ENCODE data around the gene KAT2A. TPM values are rescaled to one million over a fixed set of nuclear protein-coding genes. Genes with fewer than 3 reads are reported as not detected.

The KAT2A gene
- total and polyA plus RNA-seq, 9 of the 15 experiments (the other 6 are each of a cell fraction or from before 2014, with no cell fraction given), result 1.5 to 80.4 (median 31.9) TPM

DNA sequence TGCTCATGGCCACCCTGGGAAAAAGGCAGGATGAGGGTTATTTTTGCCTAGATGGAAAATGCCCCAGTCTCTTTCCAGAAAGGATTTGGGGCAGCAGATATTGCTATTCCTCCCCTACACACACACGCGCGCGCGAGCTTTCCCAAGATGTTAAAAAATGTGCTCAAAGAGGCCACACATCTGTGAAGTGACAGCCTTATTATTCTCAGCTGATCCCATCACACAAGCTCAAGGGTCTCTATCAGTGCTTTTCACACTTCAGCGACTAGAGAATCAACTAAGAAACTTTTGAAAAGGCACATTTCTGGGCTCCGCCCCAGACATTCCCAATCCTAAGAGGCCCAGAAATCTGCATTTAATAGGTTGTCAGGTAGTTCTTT, 39.4 kb upstream of the KAT2A start (continued):
- TF ChIP-seq, protein P1, sequence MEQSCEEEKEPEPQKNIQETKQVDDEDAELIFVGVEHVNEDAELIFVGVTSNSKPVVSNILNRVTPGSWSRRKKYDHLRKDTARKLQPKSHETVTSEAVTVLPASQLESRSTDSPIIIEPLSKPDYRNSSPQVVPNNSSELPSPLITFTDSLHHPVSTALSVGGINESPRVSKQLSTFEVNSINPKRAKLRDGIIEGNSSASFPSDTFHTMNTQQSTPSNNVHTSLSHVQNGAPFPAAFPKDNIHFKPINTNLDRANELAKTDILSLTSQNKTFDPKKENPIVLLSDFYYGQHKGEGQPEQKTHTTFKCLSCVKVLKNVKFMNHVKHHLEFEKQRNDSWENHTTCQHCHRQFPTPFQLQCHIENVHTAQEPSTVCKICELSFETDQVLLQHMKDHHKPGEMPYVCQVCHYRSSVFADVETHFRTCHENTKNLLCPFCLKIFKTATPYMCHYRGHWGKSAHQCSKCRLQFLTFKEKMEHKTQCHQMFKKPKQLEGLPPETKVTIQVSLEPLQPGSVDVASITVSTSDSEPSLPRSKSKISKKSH (CRISPR knock-in tag; IDR thresholded peaks at IDR 0.05), result no peak

DNA sequence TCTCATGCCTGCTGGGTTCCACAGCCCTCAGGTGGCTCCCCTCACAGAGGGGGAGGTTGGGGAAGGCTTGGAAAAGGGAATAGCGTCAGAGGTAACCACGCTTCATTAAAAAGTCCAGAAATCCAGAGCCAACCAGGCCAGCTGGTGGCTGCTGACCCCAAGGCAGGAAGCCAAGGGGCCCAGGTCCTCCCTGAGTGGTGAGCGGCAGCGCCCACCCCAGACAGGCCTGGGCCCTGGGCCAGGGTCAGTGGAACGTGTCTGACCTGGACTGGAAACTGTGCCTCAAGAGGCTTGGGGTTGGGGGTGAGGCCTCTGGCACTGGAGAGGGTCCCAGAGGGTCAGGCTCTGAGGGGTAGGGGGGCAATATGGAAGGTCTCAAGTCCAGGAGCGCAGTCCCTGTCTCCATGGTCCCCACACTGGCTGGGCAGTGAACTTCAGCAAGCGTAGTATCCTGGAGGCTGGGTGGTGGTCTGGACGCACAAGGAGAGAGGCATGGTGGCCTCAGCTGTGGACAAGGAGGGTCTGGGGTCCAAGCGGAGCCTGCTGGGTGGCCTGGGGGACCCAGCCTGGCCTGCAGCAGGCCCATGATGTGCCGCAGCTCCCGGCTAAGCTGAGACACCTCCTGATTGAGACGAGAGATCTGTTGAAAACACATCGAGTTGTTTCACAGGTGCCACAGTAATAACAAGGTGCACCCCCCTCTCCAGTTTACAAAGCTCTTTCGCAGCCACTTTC, 38.8 kb upstream of the KAT2A start:
- Histone ChIP-seq H3K4me1 (replicated peaks in 1 of 2; ENCODE audit: control insufficient read depth in 2 of 2, insufficient read depth in 2 of 2, low read length in 2 of 2) (peaks cover 7 to 32% of the 10 kb centered on the region in 2 experiments; a peak in 3 of 5 replicates), H4K20me1 (replicated peaks; ENCODE audit: control insufficient read depth, insufficient read depth, low read length) (no peaks in the 10 kb centered on the region; the same call in 1 of the 2 replicates), H3K27me3 (ENCODE audit: control insufficient read depth in 2 of 2, insufficient read depth in 2 of 2, low read length in 2 of 2) (no peaks in the 10 kb centered on the region), H3K27ac (ENCODE audit: extremely low read depth, low read depth, low read length) (no peak overlapping the region), H3K4me2 (ENCODE audit: insufficient read depth, low read length) (no peak overlapping the region), H3K9ac (ENCODE audit: insufficient read depth in 1 of 2, low read depth in 2 of 2, low read length in 2 of 2) (peak overlapping the region in 1 of 2 experiments; percentile 11; a peak in 2 of 4 replicates), H2AFZ (ENCODE audit: low read depth, low read length) (no peak overlapping the region), H3K79me2 (ENCODE audit: control insufficient read depth, insufficient read depth, low read length) (no peaks in the 10 kb centered on the region), H3K9me1 (ENCODE audit: control insufficient read depth, insufficient read depth, low read length) (peaks cover 4% of the 10 kb centered on the region), H3K36me3 (ENCODE audit: control insufficient read depth, insufficient read depth, low read length) (no peaks in the 10 kb centered on the region), H3K9me3 (replicated peaks; ENCODE audit: control insufficient read depth, insufficient read depth, low read depth, low read length) (no peaks in the 10 kb centered on the region), H3K4me3 (no peak overlapping the region)
- TF ChIP-seq, protein P2, sequence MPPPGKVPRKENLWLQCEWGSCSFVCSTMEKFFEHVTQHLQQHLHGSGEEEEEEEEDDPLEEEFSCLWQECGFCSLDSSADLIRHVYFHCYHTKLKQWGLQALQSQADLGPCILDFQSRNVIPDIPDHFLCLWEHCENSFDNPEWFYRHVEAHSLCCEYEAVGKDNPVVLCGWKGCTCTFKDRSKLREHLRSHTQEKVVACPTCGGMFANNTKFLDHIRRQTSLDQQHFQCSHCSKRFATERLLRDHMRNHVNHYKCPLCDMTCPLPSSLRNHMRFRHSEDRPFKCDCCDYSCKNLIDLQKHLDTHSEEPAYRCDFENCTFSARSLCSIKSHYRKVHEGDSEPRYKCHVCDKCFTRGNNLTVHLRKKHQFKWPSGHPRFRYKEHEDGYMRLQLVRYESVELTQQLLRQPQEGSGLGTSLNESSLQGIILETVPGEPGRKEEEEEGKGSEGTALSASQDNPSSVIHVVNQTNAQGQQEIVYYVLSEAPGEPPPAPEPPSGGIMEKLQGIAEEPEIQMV (tag; conservative IDR thresholded peaks at IDR 0.05; ENCODE audit: low read depth), result no peak
- TF ChIP-seq, protein P3, sequence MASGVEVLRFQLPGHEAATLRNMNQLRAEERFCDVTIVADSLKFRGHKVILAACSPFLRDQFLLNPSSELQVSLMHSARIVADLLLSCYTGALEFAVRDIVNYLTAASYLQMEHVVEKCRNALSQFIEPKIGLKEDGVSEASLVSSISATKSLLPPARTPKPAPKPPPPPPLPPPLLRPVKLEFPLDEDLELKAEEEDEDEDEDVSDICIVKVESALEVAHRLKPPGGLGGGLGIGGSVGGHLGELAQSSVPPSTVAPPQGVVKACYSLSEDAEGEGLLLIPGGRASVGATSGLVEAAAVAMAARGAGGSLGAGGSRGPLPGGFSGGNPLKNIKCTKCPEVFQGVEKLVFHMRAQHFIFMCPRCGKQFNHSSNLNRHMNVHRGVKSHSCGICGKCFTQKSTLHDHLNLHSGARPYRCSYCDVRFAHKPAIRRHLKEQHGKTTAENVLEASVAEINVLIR (CRISPR knock-in tag; IDR thresholded peaks at IDR 0.05), result no peak
- no peak for TF ChIP-seq KDM5B (IDR thresholded peaks at IDR 0.05; ENCODE audit: insufficient replicate concordance, low read depth, low read length)
- TF ChIP-seq JUND (IDR thresholded peaks at IDR 0.05; ENCODE audit: borderline replicate concordance, low read depth, low read length), result no peak
- TF ChIP-seq JUND (tag; IDR thresholded peaks at IDR 0.05; ENCODE audit: borderline replicate concordance, low read depth, low read length), result no peak
- no peak for TF ChIP-seq CXXC5 (CRISPR knock-in tag; IDR thresholded peaks at IDR 0.05)
- TF ChIP-seq ZNF644 (tag; IDR thresholded peaks at IDR 0.05; ENCODE audit: low read depth), result no peak
- TF ChIP-seq KAT8 (IDR thresholded peaks at IDR 0.05; ENCODE audit: low read depth), result no peak
- TF ChIP-seq, protein P4, sequence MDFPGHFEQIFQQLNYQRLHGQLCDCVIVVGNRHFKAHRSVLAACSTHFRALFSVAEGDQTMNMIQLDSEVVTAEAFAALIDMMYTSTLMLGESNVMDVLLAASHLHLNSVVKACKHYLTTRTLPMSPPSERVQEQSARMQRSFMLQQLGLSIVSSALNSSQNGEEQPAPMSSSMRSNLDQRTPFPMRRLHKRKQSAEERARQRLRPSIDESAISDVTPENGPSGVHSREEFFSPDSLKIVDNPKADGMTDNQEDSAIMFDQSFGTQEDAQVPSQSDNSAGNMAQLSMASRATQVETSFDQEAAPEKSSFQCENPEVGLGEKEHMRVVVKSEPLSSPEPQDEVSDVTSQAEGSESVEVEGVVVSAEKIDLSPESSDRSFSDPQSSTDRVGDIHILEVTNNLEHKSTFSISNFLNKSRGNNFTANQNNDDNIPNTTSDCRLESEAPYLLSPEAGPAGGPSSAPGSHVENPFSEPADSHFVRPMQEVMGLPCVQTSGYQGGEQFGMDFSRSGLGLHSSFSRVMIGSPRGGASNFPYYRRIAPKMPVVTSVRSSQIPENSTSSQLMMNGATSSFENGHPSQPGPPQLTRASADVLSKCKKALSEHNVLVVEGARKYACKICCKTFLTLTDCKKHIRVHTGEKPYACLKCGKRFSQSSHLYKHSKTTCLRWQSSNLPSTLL (IDR thresholded peaks at IDR 0.05), result no peak
- no peak for TF ChIP-seq NONO (IDR thresholded peaks at IDR 0.05; ENCODE audit: low read depth in 2 of 2, low read length in 1 of 2)
- ChIA-PET CTCF (ENCODE audit: low intra/inter-chr PET ratio) (no interaction called here), POLR2A (interaction anchor here (1.0 kb wide), 1 partner anchor 9 kb away, joined by 3 read pairs; no protein-coding TSS in a partner anchor)
- intact Hi-C loops (cut with micrococcal nuclease) (no loop called here), in situ Hi-C loops (cut with MboI) (no loop called here)
- ATAC-seq, result no peak
- DNase-seq (ENCODE audit: extremely low read depth in 1 of 4, low spot score in 3 of 4), result no peak
- FAIRE-seq, result no peak
- 54% methylated on average over 12 of the region's 14 CpGs for WGBS (ENCODE audit: insufficient coverage, low coverage, missing lambda C conversion rate)
- no TSS peak for BruUV-seq (replicated peaks)
